ENCODE results near the gene CNTN5. TPM values are rescaled to one million over a fixed set of nuclear protein-coding genes. Genes with fewer than 3 reads are reported as not detected.

The CNTN5 gene
- total and polyA plus RNA-seq, 2 donors (not counting 1 experiment from before 2014, with no cell fraction given) = 0.17 TPM; not detected in 1

DNA sequence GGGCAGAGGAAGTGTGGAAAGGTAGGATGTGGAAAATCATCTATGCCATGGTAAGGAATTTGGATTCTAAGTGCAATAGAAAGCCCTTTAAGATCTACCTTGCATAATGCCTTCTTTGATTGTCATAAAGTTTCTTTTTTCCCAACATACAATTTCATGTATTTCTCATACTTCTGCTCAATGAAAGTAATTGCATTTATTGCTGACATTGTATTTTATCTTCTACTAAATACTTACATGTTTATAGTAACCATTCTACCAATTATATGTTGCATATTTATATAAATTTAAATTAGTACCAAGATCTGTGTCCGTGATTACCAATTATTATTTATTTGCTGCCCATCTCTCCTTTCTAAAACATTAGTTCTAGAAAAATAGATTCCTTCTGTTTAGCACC lies 114.8 kb downstream of the CNTN5 start:
- Histone ChIP-seq H4K20me1 (ENCODE audit: control insufficient read depth, extremely low read depth, insufficient read depth, low read length) (no peaks in the 10 kb centered on the region), H3K79me2 (ENCODE audit: control insufficient read depth, insufficient read depth, low read length) (no peaks in the 10 kb centered on the region), H3K9me3 (ENCODE audit: control insufficient read depth, insufficient read depth, low read depth, low read length) (no peaks in the 10 kb centered on the region), H2AFZ (ENCODE audit: low read length) (no peak overlapping the region), H3K27me3 (ENCODE audit: control insufficient read depth, insufficient read depth, low read length) (no peaks in the 10 kb centered on the region), H3K4me2 (ENCODE audit: extremely low read depth, insufficient read depth, low read length) (no peak overlapping the region), H3K9ac (ENCODE audit: insufficient read depth, low read length) (no peak overlapping the region), H3K27ac (ENCODE audit: insufficient read depth, low read length) (no peak overlapping the region), H3K36me3 (ENCODE audit: control insufficient read depth, insufficient read depth, low read length) (no peaks in the 10 kb centered on the region), H3K4me1 (ENCODE audit: control insufficient read depth, extremely low read depth, insufficient read depth, low read length) (no peaks in the 10 kb centered on the region), H3K4me3 (replicated peaks in 1 of 4; ENCODE audit: control extremely low read depth in 1 of 4, insufficient read depth in 1 of 4, low read depth in 3 of 4, low read length in 4 of 4) (no peak overlapping the region)
- TF ChIP-seq, protein P1, sequence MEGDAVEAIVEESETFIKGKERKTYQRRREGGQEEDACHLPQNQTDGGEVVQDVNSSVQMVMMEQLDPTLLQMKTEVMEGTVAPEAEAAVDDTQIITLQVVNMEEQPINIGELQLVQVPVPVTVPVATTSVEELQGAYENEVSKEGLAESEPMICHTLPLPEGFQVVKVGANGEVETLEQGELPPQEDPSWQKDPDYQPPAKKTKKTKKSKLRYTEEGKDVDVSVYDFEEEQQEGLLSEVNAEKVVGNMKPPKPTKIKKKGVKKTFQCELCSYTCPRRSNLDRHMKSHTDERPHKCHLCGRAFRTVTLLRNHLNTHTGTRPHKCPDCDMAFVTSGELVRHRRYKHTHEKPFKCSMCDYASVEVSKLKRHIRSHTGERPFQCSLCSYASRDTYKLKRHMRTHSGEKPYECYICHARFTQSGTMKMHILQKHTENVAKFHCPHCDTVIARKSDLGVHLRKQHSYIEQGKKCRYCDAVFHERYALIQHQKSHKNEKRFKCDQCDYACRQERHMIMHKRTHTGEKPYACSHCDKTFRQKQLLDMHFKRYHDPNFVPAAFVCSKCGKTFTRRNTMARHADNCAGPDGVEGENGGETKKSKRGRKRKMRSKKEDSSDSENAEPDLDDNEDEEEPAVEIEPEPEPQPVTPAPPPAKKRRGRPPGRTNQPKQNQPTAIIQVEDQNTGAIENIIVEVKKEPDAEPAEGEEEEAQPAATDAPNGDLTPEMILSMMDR (conservative IDR thresholded peaks at IDR 0.05 in 1 of 2, IDR thresholded peaks at IDR 0.05 in 1 of 2; ENCODE audit: low read depth in 1 of 2, low read length in 2 of 2) = no peak
- no peak for TF ChIP-seq EZH2 (IDR thresholded peaks at IDR 0.05; ENCODE audit: low read length, missing control alignments)
- DNase-seq (ENCODE audit: low read depth in 2 of 2) = no peak

GRCh38 chr11:99142237-99142636 lies 121.5 kb downstream of the CNTN5 start:
- H3K4me2 ChIP-seq (ENCODE audit: extremely low read depth, insufficient read depth, low read length) = no peak overlapping the region
- no peaks in the 10 kb centered on the region for H3K27me3 ChIP-seq (ENCODE audit: control insufficient read depth, insufficient read depth, low read length)
- TF ChIP-seq, protein P1 (conservative IDR thresholded peaks at IDR 0.05 in 1 of 2, IDR thresholded peaks at IDR 0.05 in 1 of 2; ENCODE audit: low read depth in 1 of 2, low read length in 2 of 2) = no peak
- TF ChIP-seq EZH2 (IDR thresholded peaks at IDR 0.05; ENCODE audit: low read length, missing control alignments) = no peak
- no peaks in the 10 kb centered on the region for H3K36me3 ChIP-seq (ENCODE audit: control insufficient read depth, insufficient read depth, low read length)
- H3K4me3 ChIP-seq (replicated peaks in 1 of 4; ENCODE audit: control extremely low read depth in 1 of 4, insufficient read depth in 1 of 4, low read depth in 3 of 4, low read length in 4 of 4) = no peak overlapping the region
- no peaks in the 10 kb centered on the region for H4K20me1 ChIP-seq (ENCODE audit: control insufficient read depth, extremely low read depth, insufficient read depth, low read length)
- DNase-seq (ENCODE audit: low read depth in 2 of 2) = no peak
- H3K4me1 ChIP-seq (ENCODE audit: control insufficient read depth, extremely low read depth, insufficient read depth, low read length) = no peaks in the 10 kb centered on the region
- H2AFZ ChIP-seq (ENCODE audit: low read length) = no peak overlapping the region
- H3K9me3 ChIP-seq (ENCODE audit: control insufficient read depth, insufficient read depth, low read depth, low read length) = no peaks in the 10 kb centered on the region
- H3K79me2 ChIP-seq (ENCODE audit: control insufficient read depth, insufficient read depth, low read length) = no peaks in the 10 kb centered on the region
- no peak overlapping the region for H3K9ac ChIP-seq (ENCODE audit: insufficient read depth, low read length)
- H3K27ac ChIP-seq (ENCODE audit: insufficient read depth, low read length) = no peak overlapping the region

DNA sequence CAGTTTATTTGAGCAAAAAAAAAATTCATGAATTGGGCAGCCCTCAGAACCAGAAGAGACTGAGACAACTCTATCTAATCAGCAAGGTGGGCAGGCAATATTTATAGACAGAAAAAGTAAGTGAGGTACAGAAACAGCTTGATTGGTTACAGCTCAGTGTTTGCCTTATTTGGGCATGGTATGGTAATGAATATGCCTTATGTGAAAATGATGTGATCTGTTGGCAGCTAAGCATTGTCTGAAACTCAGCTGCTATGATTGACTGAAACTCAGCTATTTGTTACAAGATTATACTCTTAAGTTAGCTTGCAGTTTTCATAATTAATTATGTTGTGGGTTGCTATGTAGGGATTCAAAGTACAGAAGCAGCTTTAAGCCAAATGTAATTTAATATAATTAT lies 127.6 kb downstream of the CNTN5 start:
- Histone ChIP-seq H3K9ac (ENCODE audit: insufficient read depth, low read length) (no peak overlapping the region), H2AFZ (ENCODE audit: low read length) (no peak overlapping the region), H3K9me3 (ENCODE audit: control insufficient read depth, insufficient read depth, low read depth, low read length) (no peaks in the 10 kb centered on the region), H3K79me2 (ENCODE audit: control insufficient read depth, insufficient read depth, low read length) (no peaks in the 10 kb centered on the region), H3K4me2 (ENCODE audit: extremely low read depth, insufficient read depth, low read length) (no peak overlapping the region), H3K4me3 (replicated peaks in 1 of 4; ENCODE audit: control extremely low read depth in 1 of 4, insufficient read depth in 1 of 4, low read depth in 3 of 4, low read length in 4 of 4) (no peak overlapping the region), H4K20me1 (ENCODE audit: control insufficient read depth, extremely low read depth, insufficient read depth, low read length) (no peaks in the 10 kb centered on the region), H3K36me3 (ENCODE audit: control insufficient read depth, insufficient read depth, low read length) (no peaks in the 10 kb centered on the region), H3K27ac (ENCODE audit: insufficient read depth, low read length) (no peak overlapping the region), H3K27me3 (ENCODE audit: control insufficient read depth, insufficient read depth, low read length) (no peaks in the 10 kb centered on the region), H3K4me1 (ENCODE audit: control insufficient read depth, extremely low read depth, insufficient read depth, low read length) (no peaks in the 10 kb centered on the region)
- no peak for TF ChIP-seq EZH2 (IDR thresholded peaks at IDR 0.05; ENCODE audit: low read length, missing control alignments)
- TF ChIP-seq, protein P1 (conservative IDR thresholded peaks at IDR 0.05 in 1 of 2, IDR thresholded peaks at IDR 0.05 in 1 of 2; ENCODE audit: low read depth in 1 of 2, low read length in 2 of 2) = no peak
- peak in 1 of 2 donors; percentile 0 for DNase-seq (ENCODE audit: low read depth in 2 of 2)
